Activated CD4-positive, alpha-beta memory T cell treated with anti-CD3 and anti-CD28 coated beads for 36 hours (primary cell): Measurements from ENCODE around the gene IQCF2. TPM values are rescaled to one million over a fixed set of nuclear protein-coding genes. Genes with fewer than 3 reads are reported as not detected.
"Not testable (repeated sequence)": the region's sequence is repeated elsewhere in the genome, so short reads cannot be mapped to it uniquely, and the experiment has no call there.

Experiments
- CTCF ChIA-PET: fragments of 350-600 bp; sonication (Branson Sonifier 250); formaldehyde crosslinking; loops from one replicate; lab custom pipeline; 2021; ENCODE audit warnings: antibody characterized with exemption, inconsistent platforms; lab: Charles Lee
- POLR2A ChIA-PET: fragments of 350-600 bp; sonication (Branson Sonifier 250); formaldehyde crosslinking; loops from one replicate; lab custom pipeline; 2021; ENCODE audit warnings: antibody characterized with exemption; lab: Charles Lee
- DNase-seq: peaks from one replicate; pipeline ENCODE4 v3.0.0-alpha.2; 2020
- H3K27ac Mint-ChIP-seq: one replicate; pipeline ENCODE4 v1.8.0; 2021; ENCODE audit warnings: mixed read lengths
- H3K27me3 Mint-ChIP-seq: one replicate; pipeline ENCODE4 v1.8.0; 2021; ENCODE audit warnings: mixed read lengths
- H3K36me3 Mint-ChIP-seq: one replicate; pipeline ENCODE4 v1.8.0; 2021; ENCODE audit warnings: mixed read lengths
- H3K4me1 Mint-ChIP-seq: one replicate; pipeline ENCODE4 v1.8.0; 2021; ENCODE audit warnings: low read depth, mixed read lengths
- H3K4me3 Mint-ChIP-seq: one replicate; pipeline ENCODE4 v1.8.0; 2021; ENCODE audit warnings: mild to moderate bottlenecking, mixed read lengths
- H3K9me3 Mint-ChIP-seq: one replicate; pipeline ENCODE4 v1.8.0; 2021; ENCODE audit warnings: mixed read lengths
- intact Hi-C: fragments of 100-400 bp; cut with micrococcal nuclease; formaldehyde crosslinking; loops from one replicate; pipeline ENCODE4 v1.15.1; 2023
- total RNA-seq, 2 experiments: library from RNA; stranded (reverse); gene quantifications; one replicate each; pipeline ENCODE4 v1.2.3, GENCODE V29; 2021

The IQCF2 gene
- total RNA-seq, 2 experiments from 2014 or later, result not detected

DNA sequence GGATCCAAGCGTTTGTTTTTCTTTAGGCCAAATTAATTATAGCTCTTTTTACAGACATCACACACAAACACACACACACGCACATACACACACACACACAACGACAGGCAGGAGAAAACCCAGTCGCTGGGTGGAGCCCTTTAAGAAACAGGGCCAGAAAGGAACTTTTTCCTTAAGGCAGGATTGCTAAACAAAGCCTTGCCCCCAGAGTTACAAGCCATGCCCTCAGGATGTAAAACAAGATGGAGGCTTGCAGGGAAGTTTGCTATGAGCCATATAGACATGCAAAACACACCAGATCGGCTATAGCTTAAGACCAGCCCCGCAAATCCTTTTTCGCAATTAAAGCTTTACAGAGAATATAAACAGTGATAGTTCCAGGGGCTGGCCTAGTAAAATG is 16.3 kb upstream of the IQCF2 start:
- H3K9me3 Mint-ChIP-seq, result peaks cover 16% of the 10 kb centered on the region
- intact Hi-C loops, result no loop called here
- H3K4me3 Mint-ChIP-seq, result no peak overlapping the region
- H3K36me3 Mint-ChIP-seq, result peaks cover 6% of the 10 kb centered on the region
- H3K27me3 Mint-ChIP-seq, result peaks cover 27% of the 10 kb centered on the region
- no peaks in the 10 kb centered on the region for H3K4me1 Mint-ChIP-seq
- POLR2A ChIA-PET, result no interaction called here
- H3K27ac Mint-ChIP-seq, result no peak overlapping the region
- CTCF ChIA-PET, result no interaction called here
- DNase-seq, result no peak

- H3K36me3 Mint-ChIP-seq, CTCF ChIA-PET, H3K27me3 Mint-ChIP-seq, DNase-seq, H3K9me3 Mint-ChIP-seq, H3K4me3 Mint-ChIP-seq, POLR2A ChIA-PET, H3K27ac Mint-ChIP-seq, intact Hi-C loops, H3K4me1 Mint-ChIP-seq: not testable (repeated sequence)
Observed at GRCh38 chr3:51855411-51855810, 6.0 kb upstream of the IQCF2 start.

GRCh38 chr3:51862886-51863285 is 1.5 kb downstream of the IQCF2 start:
- Mint-ChIP-seq H3K9me3 (no peaks in the 10 kb centered on the region), H3K27ac (no peak overlapping the region), H3K27me3 (peaks cover 6% of the 10 kb centered on the region), H3K36me3 (no peaks in the 10 kb centered on the region), H3K4me1 (no peaks in the 10 kb centered on the region), H3K4me3 (no peak overlapping the region)
- ChIA-PET POLR2A (no interaction called here), CTCF (no interaction called here)
- no peak for DNase-seq
- intact Hi-C loops, result no loop called here

GRCh38 chr3:51868896-51869295 is 7.5 kb downstream of the IQCF2 start:
- H3K27ac Mint-ChIP-seq, CTCF ChIA-PET, H3K36me3 Mint-ChIP-seq, POLR2A ChIA-PET, H3K4me1 Mint-ChIP-seq, DNase-seq, H3K9me3 Mint-ChIP-seq, H3K4me3 Mint-ChIP-seq, intact Hi-C loops: not testable (repeated sequence)
- H3K27me3 Mint-ChIP-seq, result peaks cover 13% of the 10 kb centered on the region

DNA sequence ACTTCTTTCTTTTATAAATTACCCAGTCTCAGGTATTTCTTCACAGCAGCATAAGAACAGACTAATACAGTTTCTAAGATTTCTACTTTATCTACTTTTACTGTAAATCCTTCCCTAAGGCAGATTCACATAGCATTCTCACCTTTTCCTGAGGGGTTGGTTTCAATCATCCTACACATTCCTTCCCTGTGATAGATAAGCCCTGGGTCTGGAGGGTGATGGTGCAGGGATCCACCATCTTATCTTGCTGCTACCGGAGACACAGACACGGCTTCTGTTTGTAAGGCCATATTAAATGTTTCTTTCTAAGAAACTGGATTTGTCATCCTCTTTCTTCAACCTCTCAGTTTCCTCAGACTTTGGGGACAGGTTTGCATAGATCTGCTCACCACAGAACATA is 7.9 kb downstream of the IQCF2 start:
- no peak overlapping the region for H3K4me3 Mint-ChIP-seq
- no peaks in the 10 kb centered on the region for H3K36me3 Mint-ChIP-seq
- H3K27ac Mint-ChIP-seq, result no peak overlapping the region
- ChIA-PET CTCF (no interaction called here), POLR2A (no interaction called here)
- peaks cover 13% of the 10 kb centered on the region for H3K27me3 Mint-ChIP-seq
- no peaks in the 10 kb centered on the region for H3K9me3 Mint-ChIP-seq
- H3K4me1 Mint-ChIP-seq, result no peaks in the 10 kb centered on the region
- DNase-seq, result no peak
- intact Hi-C loops, result no loop called here

DNA sequence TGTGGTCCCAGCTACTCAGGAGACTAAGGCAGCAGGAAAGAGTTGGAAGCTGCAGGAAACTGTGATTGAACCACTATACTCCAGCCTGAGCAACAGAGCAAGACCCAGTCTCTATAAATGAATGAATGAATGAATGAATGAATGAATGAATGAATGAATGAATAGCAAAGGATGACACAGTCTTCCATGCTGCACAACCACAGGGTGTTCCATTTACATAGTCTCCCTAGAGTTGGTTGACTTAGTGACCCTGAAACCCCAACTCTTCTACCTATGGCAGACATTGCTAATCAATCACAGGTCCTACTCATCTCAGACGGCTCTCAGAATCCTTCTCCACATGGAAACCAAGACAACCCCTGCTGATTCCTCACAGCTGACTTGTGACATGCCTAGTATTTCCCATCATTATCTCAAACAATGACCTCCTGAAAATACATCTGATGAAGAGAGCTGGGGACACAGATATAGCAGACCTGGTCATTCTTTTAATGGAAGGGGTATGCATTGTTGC is 11.9 kb downstream of the IQCF2 start:
- intact Hi-C loops, result no loop called here
- POLR2A ChIA-PET, result no interaction called here
- CTCF ChIA-PET, result no interaction called here
- no peak for DNase-seq
- H3K4me3 Mint-ChIP-seq, result no peak overlapping the region
- H3K27ac Mint-ChIP-seq, result no peak overlapping the region
- peaks cover 11% of the 10 kb centered on the region for H3K27me3 Mint-ChIP-seq
- no peaks in the 10 kb centered on the region for H3K9me3 Mint-ChIP-seq
- no peaks in the 10 kb centered on the region for H3K4me1 Mint-ChIP-seq
- no peaks in the 10 kb centered on the region for H3K36me3 Mint-ChIP-seq

DNA sequence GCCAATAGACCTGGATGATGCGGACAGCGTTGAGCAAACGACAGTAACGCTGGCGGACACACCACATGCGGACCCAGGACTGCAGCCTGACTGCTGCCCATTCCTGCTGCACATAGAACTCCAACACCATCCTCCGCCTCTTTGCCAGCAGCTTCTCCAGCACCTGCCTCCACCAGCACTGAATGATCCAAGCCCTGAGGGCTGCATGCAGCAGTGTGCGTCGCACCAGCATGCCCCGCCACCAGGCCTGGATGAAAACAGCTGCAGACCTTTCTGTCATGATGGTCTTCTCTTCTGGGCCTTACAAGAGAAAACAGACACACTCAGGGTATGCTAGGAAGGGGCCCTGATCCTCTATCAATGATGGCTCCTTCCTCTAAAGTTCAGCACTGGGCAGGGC is 12.5 kb downstream of the IQCF2 start:
- ChIA-PET POLR2A (no interaction called here), CTCF (interaction anchor here (0.8 kb wide), 1 partner anchor 54 kb away, joined by 3 read pairs; no protein-coding TSS in a partner anchor)
- no peak for DNase-seq
- H3K27ac Mint-ChIP-seq, result no peak overlapping the region
- intact Hi-C loops, result no loop called here
- H3K27me3 Mint-ChIP-seq, result peaks cover 8% of the 10 kb centered on the region
- H3K4me3 Mint-ChIP-seq, result no peak overlapping the region
- H3K9me3 Mint-ChIP-seq, result no peaks in the 10 kb centered on the region
- no peaks in the 10 kb centered on the region for H3K36me3 Mint-ChIP-seq
- H3K4me1 Mint-ChIP-seq, result no peaks in the 10 kb centered on the region

DNA sequence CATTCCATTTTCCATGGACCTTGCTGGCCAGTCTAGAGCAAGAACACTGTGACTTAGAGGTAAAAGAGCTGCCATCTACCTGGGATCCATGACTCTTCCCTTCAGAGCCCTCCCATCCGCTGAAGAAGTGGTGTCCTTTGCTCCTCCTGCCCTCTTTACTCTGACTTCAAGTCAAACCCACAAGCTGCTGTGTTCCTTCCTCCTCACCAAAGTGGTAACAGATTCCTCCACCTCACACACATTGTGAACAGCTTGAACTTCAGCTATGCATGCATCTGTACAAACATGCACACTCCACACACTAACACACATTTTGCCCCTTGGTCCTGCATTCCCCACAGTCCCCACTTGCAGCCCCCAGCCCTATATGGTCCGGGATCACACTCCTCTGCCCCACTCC is 13.0 kb downstream of the IQCF2 start:
- ChIA-PET POLR2A (no interaction called here), CTCF (interaction anchor here (0.8 kb wide), 1 partner anchor 55 kb away, joined by 3 read pairs; no protein-coding TSS in a partner anchor)
- Mint-ChIP-seq H3K4me3 (no peak overlapping the region), H3K4me1 (no peaks in the 10 kb centered on the region), H3K27me3 (peaks cover 3% of the 10 kb centered on the region), H3K9me3 (no peaks in the 10 kb centered on the region), H3K27ac (no peak overlapping the region), H3K36me3 (no peaks in the 10 kb centered on the region)
- no peak for DNase-seq
- intact Hi-C loops, result no loop called here

DNA sequence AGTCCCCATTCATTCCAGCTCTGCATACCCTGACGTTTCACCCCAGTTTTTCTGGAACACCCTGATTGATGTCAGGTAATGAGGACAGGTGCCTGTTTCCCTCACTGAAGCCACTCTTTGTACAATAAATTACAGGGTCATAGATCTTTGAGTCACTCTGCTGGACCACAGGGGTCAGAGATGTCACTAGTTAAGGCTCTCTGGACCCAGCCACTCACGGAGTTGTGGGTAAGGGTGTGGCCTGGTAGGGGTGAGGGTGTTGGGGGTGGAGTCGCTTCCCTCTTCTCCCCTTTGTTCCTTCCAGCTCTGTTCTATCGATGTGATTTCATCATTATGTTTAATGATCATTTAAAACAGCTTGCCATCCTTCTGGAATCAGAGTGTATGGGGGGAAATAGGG is 13.5 kb downstream of the IQCF2 start:
- Mint-ChIP-seq H3K4me1 (no peaks in the 10 kb centered on the region), H3K27me3 (peaks cover 3% of the 10 kb centered on the region), H3K36me3 (no peaks in the 10 kb centered on the region), H3K27ac (no peak overlapping the region), H3K9me3 (no peaks in the 10 kb centered on the region), H3K4me3 (no peak overlapping the region)
- intact Hi-C loops, result no loop called here
- no peak for DNase-seq
- ChIA-PET POLR2A (no interaction called here), CTCF (no interaction called here)

DNA sequence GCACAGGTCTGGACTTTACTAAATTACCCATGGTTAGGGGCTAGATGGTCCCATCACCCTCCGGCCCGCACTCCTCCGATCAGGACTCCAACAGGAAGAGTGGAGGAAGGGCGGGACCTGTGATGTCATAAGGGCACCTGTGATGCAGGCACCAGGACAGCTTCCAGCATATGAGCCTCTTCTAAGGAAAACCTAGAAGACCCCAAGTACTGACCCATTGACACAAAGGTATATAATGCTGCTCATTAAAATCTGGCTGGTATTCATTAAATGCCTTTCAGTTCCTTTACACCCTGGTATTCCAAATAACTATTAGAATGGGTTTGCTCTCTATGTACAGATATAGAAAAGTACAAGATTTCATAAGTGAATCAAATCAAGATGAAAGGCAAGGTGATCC is 14.1 kb downstream of the IQCF2 start, which contains the start of gene IQCF5:
IQCF5 (minus strand) TSS at position 101 of the 400 bp plus-strand sequence; CDS start at position 31, 70 bp downstream.
- H3K27me3 Mint-ChIP-seq, result peaks cover 6% of the 10 kb centered on the region
- ChIA-PET CTCF (no interaction called here), POLR2A (no interaction called here)
- no peaks in the 10 kb centered on the region for H3K36me3 Mint-ChIP-seq
- intact Hi-C loops, result no loop called here
- no peaks in the 10 kb centered on the region for H3K4me1 Mint-ChIP-seq
- no peak within 1 kb of the TSS for H3K27ac Mint-ChIP-seq
- no peaks in the 10 kb centered on the region for H3K9me3 Mint-ChIP-seq
- no peak within 1 kb of the TSS for H3K4me3 Mint-ChIP-seq
- no peak for DNase-seq

GRCh38 chr3:51876186-51876585 is 14.8 kb downstream of the IQCF2 start:
- Mint-ChIP-seq H3K4me3 (no peak overlapping the region), H3K4me1 (no peaks in the 10 kb centered on the region), H3K27ac (no peak overlapping the region), H3K36me3 (no peaks in the 10 kb centered on the region), H3K9me3 (no peaks in the 10 kb centered on the region), H3K27me3 (peaks cover 8% of the 10 kb centered on the region)
- POLR2A ChIA-PET, result no interaction called here
- DNase-seq, result no peak
- intact Hi-C loops, result no loop called here
- CTCF ChIA-PET, result no interaction called here

DNA sequence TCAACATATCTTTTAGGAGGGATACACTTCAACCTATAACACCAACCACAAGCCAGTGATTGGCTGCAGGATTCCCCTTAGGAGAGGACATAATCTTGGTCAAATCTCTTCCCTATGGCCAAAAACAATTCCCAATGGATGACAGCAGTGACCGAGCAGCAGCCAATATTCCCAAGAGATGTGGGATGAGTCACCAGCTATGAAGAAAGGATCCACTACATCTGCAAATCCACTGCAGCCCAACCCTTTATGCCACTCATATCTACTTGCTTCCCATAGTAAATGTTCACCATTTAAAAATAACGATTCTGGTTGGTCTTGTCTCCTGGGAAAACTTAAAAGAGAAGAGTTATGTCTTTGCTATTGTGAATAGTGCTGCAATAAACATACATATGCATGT is 18.5 kb downstream of the IQCF2 start:
- Mint-ChIP-seq H3K27ac (no peak overlapping the region), H3K4me1 (no peaks in the 10 kb centered on the region), H3K36me3 (no peaks in the 10 kb centered on the region), H3K4me3 (no peak overlapping the region), H3K9me3 (no peaks in the 10 kb centered on the region), H3K27me3 (peaks cover 13% of the 10 kb centered on the region)
- ChIA-PET CTCF (no interaction called here), POLR2A (no interaction called here)
- intact Hi-C loops, result no loop called here
- no peak for DNase-seq

DNA sequence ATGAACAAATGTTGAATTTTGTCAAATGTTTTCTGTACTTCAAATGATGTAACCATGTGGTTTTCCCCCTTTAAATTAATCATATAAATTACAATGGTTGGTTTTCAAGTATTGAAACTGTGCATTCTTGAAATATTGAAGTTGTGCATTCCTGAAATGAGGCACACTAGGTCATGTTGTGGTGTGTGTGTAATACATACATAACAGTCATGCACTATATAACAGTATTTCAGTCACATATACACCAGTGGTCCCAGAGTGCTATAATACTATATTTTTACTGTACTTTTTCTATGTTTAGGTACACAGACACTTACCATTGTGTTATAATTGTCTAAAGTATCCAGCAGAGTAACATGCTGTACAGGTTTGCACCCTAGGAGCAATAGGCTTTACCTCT is 25.0 kb downstream of the IQCF2 start:
- H3K4me1 Mint-ChIP-seq, result peaks cover under 1% of the 10 kb centered on the region
- no peaks in the 10 kb centered on the region for H3K9me3 Mint-ChIP-seq
- H3K27me3 Mint-ChIP-seq, result peaks cover 13% of the 10 kb centered on the region
- H3K4me3 Mint-ChIP-seq, result no peak overlapping the region
- DNase-seq, result no peak
- ChIA-PET POLR2A (no interaction called here), CTCF (no interaction called here)
- H3K27ac Mint-ChIP-seq, result no peak overlapping the region
- H3K36me3 Mint-ChIP-seq, result no peaks in the 10 kb centered on the region
- intact Hi-C loops, result no loop called here
